ENCODE data around the gene AIFM3.

GRCh38 chr22:20920881-20921203 lies 46.2 kb upstream of the AIFM3 start:
- TF ChIP-seq POLR2AphosphoS5 (IDR thresholded peaks at IDR 0.05; ENCODE audit: borderline replicate concordance, low read depth, low read length), result no peak
- TF ChIP-seq EZH2 (IDR thresholded peaks at IDR 0.05), result no peak
- no peak for TF ChIP-seq FOXP2 (optimal IDR thresholded peaks at IDR 0.05; ENCODE audit: control extremely low read depth, extremely low read length, insufficient read depth)
